Kidney epithelial cell (primary cell): ENCODE measurements around the gene KITLG. TPM values are rescaled to one million over a fixed set of nuclear protein-coding genes. Genes with fewer than 3 reads are reported as not detected.

Experiments
- DNase-seq: peaks from one replicate; pipeline ENCODE4 v3.0.0-alpha.2; 2010; ENCODE audit warnings: low read depth
- H3K27me3 ChIP-seq: 2 replicates; pipeline ENCODE4 v1.6.0; 2011; ENCODE audit warnings: low read length; ENCODE audit not compliant: control insufficient read depth, insufficient read depth
- H3K36me3 ChIP-seq: 2 replicates; pipeline ENCODE4 v1.5.1; 2011; ENCODE audit warnings: low read length; ENCODE audit not compliant: control insufficient read depth, insufficient read depth
- H3K4me3 ChIP-seq: 2 replicates; pipeline ENCODE4 v1.5.1; 2011; ENCODE audit warnings: low read depth, mild to moderate bottlenecking, control low read depth, low read length
- total RNA-seq: library from RNA; depleted of rRNA; stranded (reverse); fragments of >200 nt; gene quantifications from 2 replicates; pipeline ENCODE4 v1.2.3, GENCODE V29; 2015
- TF ChIP-seq, protein P1 (sequence below): IDR thresholded peaks from 2 replicates; pipeline ENCODE4 v1.5.1; 2011; ENCODE audit warnings: mild to moderate bottlenecking, moderate library complexity, low read length, control low read depth, inconsistent platforms; ENCODE audit not compliant: insufficient read depth, poor library complexity, severe bottlenecking

Gene KITLG
- total RNA-seq, 1 donor from 2014 or later, result 11.5 TPM

DNA sequence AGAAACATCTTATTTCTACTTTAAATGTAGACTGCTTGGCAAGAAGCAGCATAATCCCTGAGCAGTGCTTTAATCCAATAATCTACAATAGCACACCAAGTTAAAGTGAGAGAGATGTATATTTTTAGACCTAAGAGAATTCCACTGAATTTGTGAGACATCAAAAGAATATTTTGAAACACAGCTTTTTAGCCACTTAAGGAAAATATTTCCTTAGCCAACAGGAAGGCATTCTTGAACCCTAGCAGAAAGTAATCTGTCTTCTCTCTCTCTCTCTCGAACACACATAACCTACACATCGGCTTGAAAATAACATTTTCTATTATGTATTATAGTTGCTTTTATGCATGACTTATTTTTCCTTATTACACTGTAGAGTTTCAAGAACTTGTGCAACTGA, 34.0 kb downstream of the KITLG start:
- H3K27me3 ChIP-seq, result no peaks in the 10 kb centered on the region
- DNase-seq, result no peak
- no peaks in the 10 kb centered on the region for H3K36me3 ChIP-seq
- no peak overlapping the region for H3K4me3 ChIP-seq
- TF ChIP-seq, protein P1, sequence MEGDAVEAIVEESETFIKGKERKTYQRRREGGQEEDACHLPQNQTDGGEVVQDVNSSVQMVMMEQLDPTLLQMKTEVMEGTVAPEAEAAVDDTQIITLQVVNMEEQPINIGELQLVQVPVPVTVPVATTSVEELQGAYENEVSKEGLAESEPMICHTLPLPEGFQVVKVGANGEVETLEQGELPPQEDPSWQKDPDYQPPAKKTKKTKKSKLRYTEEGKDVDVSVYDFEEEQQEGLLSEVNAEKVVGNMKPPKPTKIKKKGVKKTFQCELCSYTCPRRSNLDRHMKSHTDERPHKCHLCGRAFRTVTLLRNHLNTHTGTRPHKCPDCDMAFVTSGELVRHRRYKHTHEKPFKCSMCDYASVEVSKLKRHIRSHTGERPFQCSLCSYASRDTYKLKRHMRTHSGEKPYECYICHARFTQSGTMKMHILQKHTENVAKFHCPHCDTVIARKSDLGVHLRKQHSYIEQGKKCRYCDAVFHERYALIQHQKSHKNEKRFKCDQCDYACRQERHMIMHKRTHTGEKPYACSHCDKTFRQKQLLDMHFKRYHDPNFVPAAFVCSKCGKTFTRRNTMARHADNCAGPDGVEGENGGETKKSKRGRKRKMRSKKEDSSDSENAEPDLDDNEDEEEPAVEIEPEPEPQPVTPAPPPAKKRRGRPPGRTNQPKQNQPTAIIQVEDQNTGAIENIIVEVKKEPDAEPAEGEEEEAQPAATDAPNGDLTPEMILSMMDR, result no peak

- TF ChIP-seq, protein P1, result no peak
- H3K27me3 ChIP-seq, result no peaks in the 10 kb centered on the region
- H3K4me3 ChIP-seq, result no peak overlapping the region
- no peaks in the 10 kb centered on the region for H3K36me3 ChIP-seq
- no peak for DNase-seq
These were observed 35.0 kb downstream of the KITLG start for GRCh38 chr12:88544991-88545980.

- TF ChIP-seq, protein P1, result no peak
- H3K27me3 ChIP-seq, result no peaks in the 10 kb centered on the region
- peaks cover 1% of the 10 kb centered on the region for H3K36me3 ChIP-seq
- DNase-seq, result no peak
- no peak overlapping the region for H3K4me3 ChIP-seq
These were observed 40.4 kb downstream of the KITLG start for GRCh38 chr12:88539893-88540292.

DNA sequence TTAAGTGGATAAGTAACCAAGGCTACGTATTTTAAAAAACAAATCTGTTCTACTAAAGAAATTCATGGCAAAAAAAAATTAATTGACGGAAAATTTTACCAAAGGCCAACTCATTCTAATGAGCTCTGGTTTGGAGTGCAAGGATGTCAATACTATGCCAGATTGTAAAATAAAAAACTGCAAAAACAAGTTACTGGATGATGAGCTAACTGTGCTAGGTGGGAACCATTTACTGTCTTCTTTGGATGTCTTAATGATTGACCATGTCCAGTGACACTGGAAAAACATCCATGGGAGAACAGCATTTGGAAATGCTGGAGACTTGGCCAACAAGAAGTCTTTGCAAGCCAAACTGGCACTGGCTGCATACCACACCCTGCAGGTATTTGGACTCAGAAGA, 41.6 kb downstream of the KITLG start:
- Histone ChIP-seq H3K4me3 (no peak overlapping the region), H3K27me3 (no peaks in the 10 kb centered on the region), H3K36me3 (peaks cover 1% of the 10 kb centered on the region)
- DNase-seq, result no peak
- TF ChIP-seq, protein P1, result no peak

DNA sequence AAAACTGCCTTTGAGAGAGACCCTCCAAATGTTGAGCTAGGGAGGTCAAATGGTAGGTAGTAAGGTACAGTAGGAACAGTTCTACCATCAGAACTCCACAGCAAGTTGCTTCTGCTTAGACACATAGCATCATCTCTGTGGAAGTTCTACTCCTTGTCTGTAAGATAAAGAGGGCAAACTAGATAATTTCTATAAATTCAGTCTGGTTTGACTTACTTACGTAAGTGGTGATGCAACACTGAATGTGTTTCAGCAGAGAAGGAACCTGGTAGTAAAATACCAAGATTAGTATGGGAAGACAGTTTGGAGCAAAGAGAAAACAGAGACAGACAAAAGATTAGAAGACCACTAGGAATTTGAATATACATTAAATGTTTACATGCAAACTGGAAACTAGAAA, 42.0 kb downstream of the KITLG start:
- TF ChIP-seq, protein P1, result no peak
- DNase-seq, result no peak
- Histone ChIP-seq H3K36me3 (peaks cover 1% of the 10 kb centered on the region), H3K4me3 (no peak overlapping the region), H3K27me3 (no peaks in the 10 kb centered on the region)
